Effector memory CD4-positive, alpha-beta T cell (primary cell): ENCODE results near the gene SLC35B1.
"Not testable (repeated sequence)": the region's sequence is repeated elsewhere in the genome, so short reads cannot be mapped to it uniquely, and the experiment has no call there.

Experiments
- DNase-seq, 3 donors: peaks; one replicate each; pipeline ENCODE4 v3.0.0-alpha.2; 2020
- H3K27ac ChIP-seq: 2 replicates; pipeline ENCODE4 v1.7.0; 2013; ENCODE audit warnings: mild to moderate bottlenecking, low read length, moderate library complexity; ENCODE audit not compliant: insufficient read depth, poor library complexity, severe bottlenecking
- H3K27me3 ChIP-seq: replicated peaks from 2 replicates; pipeline ENCODE4 v1.7.0; 2013; ENCODE audit warnings: mild to moderate bottlenecking, low read length; ENCODE audit not compliant: insufficient read depth, control insufficient read depth, poor library complexity, severe bottlenecking
- H3K36me3 ChIP-seq: 2 replicates; pipeline ENCODE4 v1.7.0; 2013; ENCODE audit warnings: mild to moderate bottlenecking, low read length, moderate library complexity; ENCODE audit not compliant: control insufficient read depth, insufficient read depth
- H3K4me1 ChIP-seq: 2 replicates; pipeline ENCODE4 v1.7.0; 2013; ENCODE audit warnings: low read length, mild to moderate bottlenecking; ENCODE audit not compliant: control insufficient read depth, insufficient read depth, poor library complexity, severe bottlenecking
- H3K4me3 ChIP-seq: 2 replicates; pipeline ENCODE4 v1.7.0; 2013; ENCODE audit warnings: low read length, low read depth, mild to moderate bottlenecking; ENCODE audit not compliant: insufficient read depth, poor library complexity, severe bottlenecking
- H3K9me3 ChIP-seq: 2 replicates; pipeline ENCODE4 v1.7.0; 2013; ENCODE audit warnings: mild to moderate bottlenecking, low read length, moderate library complexity; ENCODE audit not compliant: control insufficient read depth

Gene SLC35B1

DNA sequence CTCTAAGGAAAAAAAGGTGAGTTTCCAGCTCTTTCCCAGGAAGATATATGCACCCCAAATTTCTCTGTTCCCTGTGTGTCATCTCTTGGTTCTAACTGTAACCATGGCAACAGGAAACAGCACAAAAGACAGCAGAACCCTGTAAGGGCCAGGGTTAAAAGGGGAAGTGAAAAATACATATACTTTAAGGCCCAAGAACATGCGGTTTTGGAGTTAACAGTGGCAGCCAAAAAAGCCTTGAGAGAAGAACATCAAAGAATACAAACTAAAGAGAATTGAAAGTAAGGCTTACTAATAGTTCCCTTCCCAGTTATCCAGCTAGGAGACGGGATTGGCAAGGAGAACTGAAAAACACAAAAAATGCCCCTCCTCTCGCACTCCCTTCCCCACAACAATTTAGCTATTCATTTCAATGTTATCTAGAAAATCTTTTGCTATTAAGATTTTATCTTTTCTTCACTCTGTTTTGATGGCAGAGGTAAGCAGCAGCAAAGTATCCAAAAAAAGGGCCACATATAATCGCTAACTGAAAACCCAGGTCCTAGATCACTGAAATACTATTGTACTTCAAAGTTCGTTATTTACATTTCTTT lies 31.4 kb downstream of the SLC35B1 start:
- Histone ChIP-seq H3K4me1 (peaks cover 30% of the 10 kb centered on the region), H3K27ac (peak overlapping the region; percentile 98), H3K36me3 (peaks cover 7% of the 10 kb centered on the region), H3K27me3 (no peaks in the 10 kb centered on the region), H3K4me3 (peak overlapping the region; percentile 60), H3K9me3 (no peaks in the 10 kb centered on the region)
- peak in 1 of 3 donors; percentile 30 for DNase-seq

- Histone ChIP-seq H3K27ac (peak overlapping the region; percentile 18), H3K4me1 (peaks cover 30% of the 10 kb centered on the region), H3K4me3 (no peak overlapping the region), H3K27me3 (no peaks in the 10 kb centered on the region), H3K36me3 (peaks cover 7% of the 10 kb centered on the region), H3K9me3 (no peaks in the 10 kb centered on the region)
- DNase-seq, result no peak
Measured at GRCh38 chr17:49674507-49674906, 33.3 kb downstream of the SLC35B1 start.

DNA sequence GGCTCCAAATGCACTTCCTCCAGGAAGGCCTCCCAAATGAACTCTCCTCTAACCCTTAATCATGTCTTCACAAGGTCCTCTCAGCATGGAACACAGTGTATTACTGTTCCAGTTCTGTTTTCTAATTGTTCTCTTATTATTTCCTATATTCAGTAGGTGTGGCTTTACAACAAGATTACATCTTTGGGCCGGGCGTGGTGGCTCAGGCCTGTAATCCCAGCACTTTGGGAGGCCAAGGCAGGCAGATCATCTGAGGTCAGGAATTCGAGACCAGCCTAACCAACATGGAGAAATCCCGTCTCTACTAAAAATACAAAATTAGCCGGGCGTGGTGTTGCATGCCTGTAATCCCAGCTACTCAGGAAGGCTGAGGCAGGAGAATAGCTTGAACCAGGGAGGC lies 34.1 kb downstream of the SLC35B1 start:
- not testable (repeated sequence) for H3K27ac ChIP-seq, H3K36me3 ChIP-seq, DNase-seq, H3K27me3 ChIP-seq, H3K4me3 ChIP-seq, H3K9me3 ChIP-seq
- peaks cover 30% of the 10 kb centered on the region for H3K4me1 ChIP-seq

GRCh38 chr17:49670641-49671040 lies 37.1 kb downstream of the SLC35B1 start:
- Histone ChIP-seq H3K4me3 (no peak overlapping the region), H3K27me3 (no peaks in the 10 kb centered on the region), H3K4me1 (peaks cover 17% of the 10 kb centered on the region), H3K9me3 (no peaks in the 10 kb centered on the region), H3K36me3 (peaks cover 7% of the 10 kb centered on the region), H3K27ac (peak overlapping the region; percentile 18)
- DNase-seq, result no peak

DNA sequence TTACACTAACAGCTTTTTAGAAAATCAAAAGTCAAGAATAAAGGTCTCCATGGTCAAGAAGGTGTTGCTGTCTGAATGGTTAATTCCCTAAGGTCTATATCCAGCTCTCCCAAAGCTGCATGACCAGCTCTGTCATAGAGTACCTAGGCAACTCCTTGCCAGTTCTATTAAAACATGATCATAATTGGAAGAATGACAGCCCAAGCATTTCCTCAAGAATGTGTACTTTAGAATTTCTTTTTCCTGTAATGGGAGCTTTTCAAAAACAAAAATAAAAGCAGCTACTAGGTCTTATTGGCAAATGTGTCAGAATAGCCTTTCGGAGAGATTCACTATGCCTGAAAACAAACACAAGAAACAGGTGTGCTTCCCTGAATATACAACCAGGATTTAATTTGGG lies 37.8 kb downstream of the SLC35B1 start:
- Histone ChIP-seq H3K4me1 (peaks cover 12% of the 10 kb centered on the region), H3K27ac (no peak overlapping the region), H3K9me3 (no peaks in the 10 kb centered on the region), H3K4me3 (no peak overlapping the region), H3K36me3 (peaks cover 5% of the 10 kb centered on the region), H3K27me3 (no peaks in the 10 kb centered on the region)
- DNase-seq, result no peak

DNA sequence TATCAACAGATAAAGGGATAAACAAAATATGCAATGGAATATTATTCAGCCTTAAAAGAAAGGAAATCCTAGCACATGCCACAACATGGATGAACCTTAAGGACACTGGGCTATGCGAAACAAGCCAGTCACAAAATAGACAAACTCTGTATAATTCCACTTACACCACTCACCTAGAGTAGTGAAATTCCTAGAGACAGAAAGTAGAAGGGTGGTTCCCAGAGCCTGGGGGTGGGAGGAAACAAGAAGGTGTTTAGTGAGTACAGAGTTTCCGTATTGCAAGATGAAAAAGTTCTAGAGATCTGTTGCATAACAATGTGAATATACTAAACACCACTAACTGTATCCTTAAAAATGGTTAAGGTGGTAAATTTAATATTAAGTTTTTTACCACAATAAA lies 39.9 kb downstream of the SLC35B1 start:
- Histone ChIP-seq H3K4me1 (peaks cover 2% of the 10 kb centered on the region), H3K27me3 (no peaks in the 10 kb centered on the region), H3K36me3 (no peaks in the 10 kb centered on the region), H3K9me3 (no peaks in the 10 kb centered on the region), H3K4me3 (no peak overlapping the region), H3K27ac (no peak overlapping the region)
- DNase-seq, result no peak

- Histone ChIP-seq H3K27me3 (no peaks in the 10 kb centered on the region), H3K36me3 (no peaks in the 10 kb centered on the region), H3K4me1 (no peaks in the 10 kb centered on the region), H3K9me3 (no peaks in the 10 kb centered on the region), H3K27ac (no peak overlapping the region), H3K4me3 (no peak overlapping the region)
- DNase-seq, result no peak
Measured at GRCh38 chr17:49664706-49665211, 43.0 kb downstream of the SLC35B1 start.

GRCh38 chr17:49659661-49660382 lies 47.9 kb downstream of the SLC35B1 start:
- H3K4me1 ChIP-seq, result no peaks in the 10 kb centered on the region
- no peak overlapping the region for H3K4me3 ChIP-seq
- H3K27ac ChIP-seq, result no peak overlapping the region
- no peaks in the 10 kb centered on the region for H3K36me3 ChIP-seq
- H3K9me3 ChIP-seq, result no peaks in the 10 kb centered on the region
- no peak for DNase-seq
- H3K27me3 ChIP-seq, result no peaks in the 10 kb centered on the region

DNA sequence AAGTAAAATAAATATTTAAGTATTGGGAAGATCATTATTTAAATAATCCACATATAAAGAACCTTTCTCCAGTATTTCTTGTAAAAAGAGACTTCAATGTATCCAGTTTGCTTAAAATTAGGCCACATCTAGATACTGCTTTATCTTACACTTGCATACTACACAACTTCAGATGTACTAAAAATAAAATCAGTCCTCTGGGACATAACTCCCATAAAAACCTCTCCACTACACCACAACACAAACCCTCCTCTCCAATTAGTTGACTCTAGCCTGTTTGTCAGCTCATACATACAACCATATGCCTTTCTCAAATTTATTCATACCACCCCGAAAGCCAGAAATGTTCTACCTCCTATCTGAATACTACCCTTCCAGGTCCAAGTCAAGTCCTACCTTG lies 51.5 kb downstream of the SLC35B1 start:
- H3K9me3 ChIP-seq, result no peaks in the 10 kb centered on the region
- H3K4me3 ChIP-seq, result no peak overlapping the region
- H3K27ac ChIP-seq, result no peak overlapping the region

More for the DNA sequence above, 51.5 kb downstream of the SLC35B1 start:
- H3K36me3 ChIP-seq, result no peaks in the 10 kb centered on the region
- no peaks in the 10 kb centered on the region for H3K4me1 ChIP-seq
- no peaks in the 10 kb centered on the region for H3K27me3 ChIP-seq
- DNase-seq, result no peak
